NCI-H146 treated with DMSO at 0.1 percent for 48 hours (cell line): ENCODE data around the gene PTPRM.

Experiments used
- DNase-seq: peaks from one replicate; lab custom pipeline; 2025; ENCODE audit not compliant: unreplicated experiment; lab: John Stamatoyannopoulos, UW

PTPRM gene

GRCh38 chr18:8197499-8197898, 630.4 kb downstream of the PTPRM start:
- DNase-seq, result no peak

DNA sequence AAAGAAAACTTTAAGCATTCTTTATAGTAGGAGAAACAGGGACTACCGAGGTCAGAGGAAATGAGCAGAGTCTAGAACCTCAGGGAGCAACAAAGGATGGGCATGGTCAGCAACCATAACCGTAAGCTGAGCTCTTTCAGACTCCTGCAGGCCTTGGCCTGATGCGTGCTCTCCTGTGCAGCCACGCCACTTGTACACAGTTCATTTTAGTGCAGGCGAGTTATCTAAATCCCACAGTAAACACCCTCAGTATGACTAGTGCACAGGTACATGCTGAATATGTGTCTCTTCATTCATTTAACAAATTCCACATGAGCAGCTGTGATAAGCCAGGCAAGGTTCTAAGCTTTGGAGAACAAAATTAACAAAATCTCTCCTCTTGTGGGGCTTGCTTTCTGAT, 640.9 kb downstream of the PTPRM start:
- DNase-seq, result no peak

DNA sequence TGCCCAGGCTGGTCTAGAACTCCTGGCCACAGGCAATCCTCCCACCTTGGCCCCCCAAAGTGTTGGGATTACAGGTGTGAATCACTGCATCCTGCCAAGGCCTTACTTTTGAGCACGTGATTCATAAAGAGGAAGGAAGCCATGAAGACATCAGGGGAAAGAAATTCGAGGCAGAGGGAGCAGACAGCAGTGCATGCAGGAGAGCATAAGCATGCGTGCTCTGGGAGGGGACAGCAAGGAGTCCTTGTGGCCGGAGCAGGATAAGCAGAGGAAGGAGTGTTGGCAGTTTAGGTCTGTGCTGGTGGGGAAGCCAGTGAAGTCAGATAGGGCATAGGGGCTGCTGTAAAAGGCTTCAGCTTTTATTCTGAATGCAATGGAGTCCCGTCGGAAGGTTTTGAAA, 641.6 kb downstream of the PTPRM start:
- no peak for DNase-seq

- DNase-seq, result no peak
These were observed 646.0 kb downstream of the PTPRM start for GRCh38 chr18:8212896-8213780.

DNA sequence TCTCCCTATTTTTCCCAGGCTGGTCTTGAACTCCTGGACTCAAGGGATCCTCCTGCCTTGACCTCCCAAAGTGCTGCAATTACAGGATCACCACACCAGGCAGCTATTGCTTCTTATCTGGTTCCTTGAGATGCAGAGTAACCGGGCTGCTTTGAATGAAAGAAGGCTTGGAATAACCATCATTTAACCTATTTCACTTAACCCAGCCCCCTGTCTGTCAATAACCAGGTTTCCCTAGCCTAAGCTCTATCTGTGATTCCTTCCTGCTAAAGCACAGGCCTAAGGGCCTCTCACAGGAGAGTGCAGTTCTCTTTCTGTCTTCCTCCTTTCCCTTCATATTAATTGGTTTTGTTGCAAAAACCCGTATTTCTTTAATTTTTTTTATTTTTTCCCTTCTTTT, 648.6 kb downstream of the PTPRM start:
- DNase-seq, result no peak

DNA sequence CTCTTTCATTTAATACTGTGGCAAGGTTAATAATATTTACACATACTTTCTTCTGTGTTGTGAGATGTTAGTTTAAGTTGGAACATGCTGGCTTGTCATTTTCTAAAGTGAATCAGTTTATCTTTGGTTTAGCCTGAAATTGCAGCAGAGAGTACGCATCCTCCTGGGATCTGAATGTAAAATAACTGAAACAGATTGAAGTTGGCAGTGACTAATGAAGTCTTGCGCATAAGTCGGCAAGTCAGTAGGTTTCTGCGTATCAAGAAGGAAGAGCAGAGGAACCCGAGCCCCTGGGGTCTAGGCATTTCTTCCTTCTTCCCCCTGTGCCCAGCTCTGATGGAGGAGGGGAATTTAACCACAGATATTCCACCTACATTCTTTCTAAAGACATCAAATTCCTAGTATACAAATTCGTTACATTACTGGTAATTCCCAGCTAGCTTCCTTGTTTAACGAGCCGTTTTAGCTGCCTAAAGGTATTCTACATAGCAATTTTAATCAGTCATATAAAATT, 650.0 kb downstream of the PTPRM start:
- DNase-seq, result no peak

- no peak for DNase-seq
These were observed 651.1 kb downstream of the PTPRM start for GRCh38 chr18:8218197-8218596.

- peak; percentile 19 for DNase-seq
These were observed 654.3 kb downstream of the PTPRM start for GRCh38 chr18:8221452-8221851.

- no peak for DNase-seq
These were observed 657.5 kb downstream of the PTPRM start for GRCh38 chr18:8224576-8224975.

- DNase-seq, result no peak
These were observed 661.9 kb downstream of the PTPRM start for GRCh38 chr18:8229040-8229439.

GRCh38 chr18:8229787-8230186, 662.7 kb downstream of the PTPRM start:
- no peak for DNase-seq

- DNase-seq, result no peak
These were observed 664.2 kb downstream of the PTPRM start for GRCh38 chr18:8231316-8231715.

DNA sequence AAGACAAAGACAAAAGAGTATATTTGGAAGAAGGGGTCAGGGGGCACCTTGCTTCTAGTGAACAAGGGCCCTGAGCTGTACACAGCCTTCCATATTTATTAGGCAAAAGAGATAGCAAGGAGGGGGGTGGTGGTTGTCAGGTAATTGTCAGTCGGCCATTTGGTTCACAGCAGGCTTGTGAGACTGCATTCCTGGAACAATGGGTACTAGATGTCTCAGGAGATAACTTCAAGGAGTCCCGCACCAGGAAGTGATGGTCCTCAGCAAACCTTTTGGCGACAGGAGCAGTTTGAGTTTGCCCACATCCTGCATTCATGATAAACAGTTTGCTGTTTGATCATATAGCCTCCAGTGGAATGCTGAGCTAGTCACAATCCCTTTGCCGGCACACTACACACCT, 665.7 kb downstream of the PTPRM start:
- DNase-seq, result no peak

GRCh38 chr18:8235894-8236293, 668.8 kb downstream of the PTPRM start:
- DNase-seq, result no peak

DNA sequence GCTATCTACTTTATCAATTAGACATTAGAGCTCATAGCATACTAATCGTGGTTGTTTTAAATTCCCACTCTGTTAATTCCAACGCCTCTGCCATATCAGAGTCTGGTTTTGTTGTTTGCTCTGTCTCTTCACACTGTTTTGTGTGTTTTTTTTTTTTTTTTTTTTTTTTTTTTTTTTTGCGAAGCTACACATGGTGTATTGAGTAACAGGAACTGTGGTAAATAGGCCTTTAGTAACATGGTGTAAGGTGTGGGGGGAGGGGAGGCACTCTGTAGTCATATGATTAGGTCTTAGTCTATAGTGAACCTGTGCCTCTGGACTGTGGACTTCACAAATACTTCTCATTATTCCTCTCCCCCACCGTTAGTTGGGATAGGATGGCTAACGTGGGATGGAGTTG, 671.4 kb downstream of the PTPRM start:
- no peak for DNase-seq

DNA sequence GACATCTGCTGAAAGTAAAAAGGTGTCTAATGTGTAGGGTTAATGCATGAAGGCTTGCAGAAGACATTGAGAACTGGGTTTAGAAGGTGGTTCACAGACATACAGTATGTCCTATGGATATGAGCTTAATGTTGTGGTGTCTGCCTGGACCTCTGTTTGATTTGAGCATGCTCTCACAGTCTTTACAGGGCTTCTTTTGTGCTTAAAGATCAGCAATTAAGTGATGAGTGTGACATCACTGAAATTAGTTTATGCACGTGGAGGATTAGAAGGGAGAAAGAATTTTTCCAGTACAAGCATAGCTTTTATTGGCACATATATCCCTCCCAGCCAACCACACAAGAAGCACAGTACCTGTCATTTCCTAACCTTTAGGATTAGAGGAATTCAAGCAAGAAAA, 674.6 kb downstream of the PTPRM start:
- peak; percentile 23 for DNase-seq

- no peak for DNase-seq
These were observed 675.1 kb downstream of the PTPRM start for GRCh38 chr18:8242151-8242696.

DNA sequence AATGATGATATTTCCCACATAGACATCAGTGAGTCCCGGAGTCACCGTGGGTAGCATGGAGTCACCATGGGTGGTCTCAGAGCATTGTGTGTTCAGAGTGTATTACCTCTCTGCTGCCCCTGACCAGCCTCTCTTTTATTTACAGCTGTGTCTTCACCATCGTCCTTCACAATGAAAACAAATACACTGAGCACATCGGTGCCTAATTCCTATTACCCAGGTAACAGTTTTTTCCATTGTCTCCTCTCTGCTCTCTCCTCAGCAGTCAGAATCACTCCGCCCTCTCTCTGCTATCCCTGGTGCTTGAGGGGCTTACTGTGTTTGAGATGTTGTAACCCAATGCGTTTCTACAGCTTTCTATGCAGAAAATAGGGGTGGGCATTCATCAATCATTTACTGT, 680.6 kb downstream of the PTPRM start:
- DNase-seq, result peak; percentile 56

GRCh38 chr18:8248576-8248975, 681.5 kb downstream of the PTPRM start:
- DNase-seq, result no peak

DNA sequence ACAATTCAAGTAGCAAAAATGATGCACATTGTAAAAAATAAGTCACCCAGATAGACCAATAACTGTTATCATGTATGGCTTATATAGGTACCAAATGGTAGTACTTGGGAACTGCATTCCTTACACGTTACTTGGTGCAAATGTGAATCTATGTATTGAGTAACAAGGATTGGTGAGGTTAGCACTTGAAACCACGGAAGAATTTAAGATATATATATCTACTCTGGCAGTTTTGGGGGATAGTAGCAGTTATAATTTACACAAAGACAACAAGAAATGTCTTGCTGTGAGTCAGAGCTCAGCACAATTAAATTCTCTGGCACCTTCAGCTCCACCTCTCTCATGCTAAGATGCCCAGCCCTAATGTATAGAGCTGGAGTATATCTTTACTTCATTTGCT, 682.7 kb downstream of the PTPRM start:
- no peak for DNase-seq

DNA sequence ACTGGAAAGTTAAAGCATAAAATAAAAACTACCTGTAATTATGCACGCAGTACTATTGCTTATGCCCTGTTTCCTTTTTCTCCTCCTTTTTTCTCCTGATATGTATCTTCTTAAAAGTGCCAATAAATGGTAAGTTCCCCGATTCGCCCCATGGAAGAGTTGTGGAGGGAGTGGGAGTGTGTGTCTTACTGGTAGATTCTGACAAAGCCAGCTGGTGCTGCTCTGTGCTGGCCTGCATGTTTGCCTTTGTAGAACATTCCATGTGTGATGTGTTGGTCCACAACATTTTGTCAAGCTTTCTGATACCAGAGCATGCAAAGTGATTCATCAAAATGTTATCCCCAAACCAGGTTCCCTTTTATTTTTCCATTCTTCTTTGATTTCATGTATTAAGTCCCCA, 685.3 kb downstream of the PTPRM start:
- DNase-seq, result no peak

DNA sequence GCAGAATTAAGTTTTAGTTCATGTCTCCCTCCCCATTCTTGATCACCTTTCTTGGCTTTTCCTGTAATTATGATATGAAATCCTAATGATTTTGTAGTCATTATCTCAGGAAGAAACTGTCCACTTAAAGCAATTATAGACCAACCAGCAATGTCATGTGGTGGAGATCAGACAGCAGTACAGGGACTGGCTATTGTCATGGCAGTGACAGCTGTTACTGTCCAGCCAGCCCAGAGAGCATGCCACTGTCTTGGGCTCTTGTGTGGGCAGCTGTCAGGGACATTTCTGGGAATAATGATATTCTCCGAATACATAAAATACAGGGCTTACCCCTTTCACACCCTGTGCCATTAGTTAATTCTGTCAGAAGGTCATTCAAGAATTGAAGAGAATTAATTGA, 686.8 kb downstream of the PTPRM start:
- DNase-seq, result peak; percentile 88

- DNase-seq, result no peak
These were observed 687.5 kb downstream of the PTPRM start for GRCh38 chr18:8254654-8255053.
